ENCODE results near the gene CCL4. TPM values are rescaled to one million over a fixed set of nuclear protein-coding genes. Genes with fewer than 3 reads are reported as not detected.

CCL4 gene
- total and polyA plus RNA-seq, 2 donors (not counting 1 experiment from before 2014, with no cell fraction given) = not detected

DNA sequence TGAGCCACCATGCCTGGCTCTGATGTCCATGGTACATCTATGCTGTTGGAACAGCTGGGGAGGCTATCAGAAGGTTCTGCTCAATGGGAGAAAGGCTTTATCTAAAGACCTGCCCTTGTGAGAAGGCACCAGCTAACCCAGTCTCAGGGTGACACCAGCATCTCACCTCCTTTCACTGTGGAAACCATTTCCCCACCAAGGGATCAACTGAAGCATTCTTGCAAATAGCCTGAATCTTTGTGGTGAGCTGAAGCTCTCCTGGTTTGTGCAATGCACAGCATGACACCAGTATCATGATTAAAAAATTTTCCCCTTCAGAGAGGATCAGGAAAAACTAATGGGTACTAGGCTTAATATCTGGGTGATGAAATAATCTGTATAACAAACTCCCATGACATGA, 34.5 kb upstream of the CCL4 start:
- no peaks in the 10 kb centered on the region for H3K36me3 ChIP-seq (ENCODE audit: control insufficient read depth, insufficient read depth, low read length)
- no peak for DNase-seq (ENCODE audit: low read depth in 2 of 2)
- no peak overlapping the region for H3K9ac ChIP-seq (ENCODE audit: insufficient read depth, low read length)
- no peaks in the 10 kb centered on the region for H3K27me3 ChIP-seq (ENCODE audit: control insufficient read depth, insufficient read depth, low read length)
- no peak overlapping the region for H3K27ac ChIP-seq (ENCODE audit: insufficient read depth, low read length)
- H2AFZ ChIP-seq (ENCODE audit: low read length) = no peak overlapping the region
- no peak overlapping the region for H3K4me3 ChIP-seq (replicated peaks in 1 of 4; ENCODE audit: control extremely low read depth in 1 of 4, insufficient read depth in 1 of 4, low read depth in 3 of 4, low read length in 4 of 4)
- no peaks in the 10 kb centered on the region for H3K9me3 ChIP-seq (ENCODE audit: control insufficient read depth, insufficient read depth, low read depth, low read length)
- TF ChIP-seq EZH2 (IDR thresholded peaks at IDR 0.05; ENCODE audit: low read length, missing control alignments) = no peak
- TF ChIP-seq, protein P1, sequence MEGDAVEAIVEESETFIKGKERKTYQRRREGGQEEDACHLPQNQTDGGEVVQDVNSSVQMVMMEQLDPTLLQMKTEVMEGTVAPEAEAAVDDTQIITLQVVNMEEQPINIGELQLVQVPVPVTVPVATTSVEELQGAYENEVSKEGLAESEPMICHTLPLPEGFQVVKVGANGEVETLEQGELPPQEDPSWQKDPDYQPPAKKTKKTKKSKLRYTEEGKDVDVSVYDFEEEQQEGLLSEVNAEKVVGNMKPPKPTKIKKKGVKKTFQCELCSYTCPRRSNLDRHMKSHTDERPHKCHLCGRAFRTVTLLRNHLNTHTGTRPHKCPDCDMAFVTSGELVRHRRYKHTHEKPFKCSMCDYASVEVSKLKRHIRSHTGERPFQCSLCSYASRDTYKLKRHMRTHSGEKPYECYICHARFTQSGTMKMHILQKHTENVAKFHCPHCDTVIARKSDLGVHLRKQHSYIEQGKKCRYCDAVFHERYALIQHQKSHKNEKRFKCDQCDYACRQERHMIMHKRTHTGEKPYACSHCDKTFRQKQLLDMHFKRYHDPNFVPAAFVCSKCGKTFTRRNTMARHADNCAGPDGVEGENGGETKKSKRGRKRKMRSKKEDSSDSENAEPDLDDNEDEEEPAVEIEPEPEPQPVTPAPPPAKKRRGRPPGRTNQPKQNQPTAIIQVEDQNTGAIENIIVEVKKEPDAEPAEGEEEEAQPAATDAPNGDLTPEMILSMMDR (conservative IDR thresholded peaks at IDR 0.05 in 1 of 2, IDR thresholded peaks at IDR 0.05 in 1 of 2; ENCODE audit: low read depth in 1 of 2, low read length in 2 of 2) = no peak
- H3K79me2 ChIP-seq (ENCODE audit: control insufficient read depth, insufficient read depth, low read length) = no peaks in the 10 kb centered on the region
- H3K4me1 ChIP-seq (ENCODE audit: control insufficient read depth, extremely low read depth, insufficient read depth, low read length) = no peaks in the 10 kb centered on the region
- H4K20me1 ChIP-seq (ENCODE audit: control insufficient read depth, extremely low read depth, insufficient read depth, low read length) = no peaks in the 10 kb centered on the region
- H3K4me2 ChIP-seq (ENCODE audit: extremely low read depth, insufficient read depth, low read length) = no peak overlapping the region

DNA sequence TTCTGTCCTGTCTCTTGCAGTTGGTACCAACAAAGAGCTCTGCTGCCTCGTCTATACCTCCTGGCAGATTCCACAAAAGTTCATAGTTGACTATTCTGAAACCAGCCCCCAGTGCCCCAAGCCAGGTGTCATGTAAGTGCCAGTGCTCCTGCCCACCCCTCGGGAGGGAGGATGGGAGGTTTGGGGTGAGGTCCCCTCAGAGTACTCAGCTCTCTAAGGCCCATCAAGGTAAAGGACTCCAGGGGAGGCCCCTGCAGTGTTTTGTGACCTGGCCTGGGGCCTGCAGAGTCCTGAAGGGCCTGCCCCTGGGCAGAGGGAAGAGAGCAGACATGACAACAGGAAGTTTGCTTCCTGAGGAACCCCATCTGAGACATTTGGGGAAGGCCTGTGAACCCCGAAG, 33.2 kb upstream of the CCL4 start:
- Histone ChIP-seq H3K27me3 (ENCODE audit: control insufficient read depth, insufficient read depth, low read length) (no peaks in the 10 kb centered on the region), H3K9me3 (ENCODE audit: control insufficient read depth, insufficient read depth, low read depth, low read length) (no peaks in the 10 kb centered on the region), H3K27ac (ENCODE audit: insufficient read depth, low read length) (no peak overlapping the region), H3K36me3 (ENCODE audit: control insufficient read depth, insufficient read depth, low read length) (no peaks in the 10 kb centered on the region), H3K4me1 (ENCODE audit: control insufficient read depth, extremely low read depth, insufficient read depth, low read length) (no peaks in the 10 kb centered on the region), H2AFZ (ENCODE audit: low read length) (no peak overlapping the region), H3K4me3 (replicated peaks in 1 of 4; ENCODE audit: control extremely low read depth in 1 of 4, insufficient read depth in 1 of 4, low read depth in 3 of 4, low read length in 4 of 4) (no peak overlapping the region), H4K20me1 (ENCODE audit: control insufficient read depth, extremely low read depth, insufficient read depth, low read length) (no peaks in the 10 kb centered on the region), H3K9ac (ENCODE audit: insufficient read depth, low read length) (no peak overlapping the region), H3K79me2 (ENCODE audit: control insufficient read depth, insufficient read depth, low read length) (no peaks in the 10 kb centered on the region), H3K4me2 (ENCODE audit: extremely low read depth, insufficient read depth, low read length) (no peak overlapping the region)
- TF ChIP-seq, protein P1 (conservative IDR thresholded peaks at IDR 0.05 in 1 of 2, IDR thresholded peaks at IDR 0.05 in 1 of 2; ENCODE audit: low read depth in 1 of 2, low read length in 2 of 2) = no peak
- TF ChIP-seq EZH2 (IDR thresholded peaks at IDR 0.05; ENCODE audit: low read length, missing control alignments) = no peak
- DNase-seq (ENCODE audit: low read depth in 2 of 2) = no peak

DNA sequence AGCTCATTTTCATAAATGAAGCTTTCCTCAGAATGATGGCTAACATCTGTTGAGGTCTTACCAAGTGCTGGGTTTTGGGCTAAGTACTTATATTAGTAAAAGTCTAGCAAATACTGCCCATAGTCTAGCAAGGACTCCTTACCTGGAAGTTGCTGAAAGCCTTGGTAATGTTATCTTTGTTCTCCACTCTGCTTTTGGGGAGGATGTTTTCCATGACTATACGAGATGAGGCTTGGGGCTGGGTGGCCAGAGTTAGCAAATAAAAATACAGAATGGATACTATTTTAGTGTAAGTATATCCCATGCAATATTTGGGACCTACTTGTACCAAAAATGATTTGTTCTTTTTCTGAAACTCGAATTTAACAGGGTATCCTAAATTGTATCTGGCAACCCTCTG, 31.9 kb upstream of the CCL4 start:
- Histone ChIP-seq H3K27me3 (ENCODE audit: control insufficient read depth, insufficient read depth, low read length) (no peaks in the 10 kb centered on the region), H3K36me3 (ENCODE audit: control insufficient read depth, insufficient read depth, low read length) (no peaks in the 10 kb centered on the region), H3K9me3 (ENCODE audit: control insufficient read depth, insufficient read depth, low read depth, low read length) (no peaks in the 10 kb centered on the region), H3K4me1 (ENCODE audit: control insufficient read depth, extremely low read depth, insufficient read depth, low read length) (no peaks in the 10 kb centered on the region), H4K20me1 (ENCODE audit: control insufficient read depth, extremely low read depth, insufficient read depth, low read length) (no peaks in the 10 kb centered on the region), H3K4me2 (ENCODE audit: extremely low read depth, insufficient read depth, low read length) (no peak overlapping the region), H3K4me3 (replicated peaks in 1 of 4; ENCODE audit: control extremely low read depth in 1 of 4, insufficient read depth in 1 of 4, low read depth in 3 of 4, low read length in 4 of 4) (no peak overlapping the region), H3K27ac (ENCODE audit: insufficient read depth, low read length) (no peak overlapping the region), H3K79me2 (ENCODE audit: control insufficient read depth, insufficient read depth, low read length) (no peaks in the 10 kb centered on the region), H3K9ac (ENCODE audit: insufficient read depth, low read length) (no peak overlapping the region), H2AFZ (ENCODE audit: low read length) (no peak overlapping the region)
- TF ChIP-seq EZH2 (IDR thresholded peaks at IDR 0.05; ENCODE audit: low read length, missing control alignments) = no peak
- TF ChIP-seq, protein P1 (conservative IDR thresholded peaks at IDR 0.05 in 1 of 2, IDR thresholded peaks at IDR 0.05 in 1 of 2; ENCODE audit: low read depth in 1 of 2, low read length in 2 of 2) = no peak
- no peak for DNase-seq (ENCODE audit: low read depth in 2 of 2)

All from fibroblast of lung (primary cell).